ENCODE measurements around the gene MTCL1.

DNA sequence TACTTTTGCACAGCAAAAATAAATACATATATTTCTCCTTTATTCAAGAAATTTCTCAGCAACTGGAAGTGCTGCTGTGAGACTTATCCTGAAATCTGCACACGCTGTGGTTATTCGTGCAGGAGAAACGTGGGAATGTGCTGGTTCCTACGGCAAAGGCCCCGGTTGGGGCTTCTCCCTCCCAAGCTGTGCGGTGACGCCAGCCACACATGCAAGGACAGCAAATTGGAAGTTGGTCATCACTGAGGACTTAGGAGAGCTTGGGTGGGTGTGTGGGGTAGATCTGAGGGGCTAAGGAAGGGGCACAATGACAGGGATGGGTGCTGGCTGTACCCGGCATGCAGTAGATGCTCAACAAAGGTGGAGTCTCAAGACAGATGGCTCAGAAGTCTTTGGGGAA is 16.5 kb upstream of the MTCL1 start:
- TF ChIP-seq CTCF (IDR thresholded peaks at IDR 0.05; ENCODE audit: insufficient read depth, low read depth, low read length), result no peak
- TF ChIP-seq EZH2 (IDR thresholded peaks at IDR 0.05; ENCODE audit: insufficient read depth, low read length), result no peak
